DOHH2 (cell line): ENCODE measurements around the gene RPL32.

Experiments
- EZH2phosphoT487 ChIP-seq: fragments of 200-600 bp; sonication (generic); IDR thresholded peaks from 2 replicates; pipeline ENCODE4 v1.6.1; 2017; ENCODE audit warnings: borderline replicate concordance, mild to moderate bottlenecking, antibody characterized with exemption, low read length, moderate library complexity, mixed read lengths
- TF ChIP-seq, protein P1 (sequence below): fragments of 200-600 bp; sonication (generic); IDR thresholded peaks from one replicate; pipeline ENCODE4 v1.5.1; 2014; ENCODE audit warnings: antibody characterized with exemption, mild to moderate bottlenecking, low read depth, low read length; ENCODE audit not compliant: poor library complexity, severe bottlenecking

GRCh38 chr3:12835052-12835665 lies 6.2 kb downstream of the RPL32 start:
- TF ChIP-seq, protein P1, sequence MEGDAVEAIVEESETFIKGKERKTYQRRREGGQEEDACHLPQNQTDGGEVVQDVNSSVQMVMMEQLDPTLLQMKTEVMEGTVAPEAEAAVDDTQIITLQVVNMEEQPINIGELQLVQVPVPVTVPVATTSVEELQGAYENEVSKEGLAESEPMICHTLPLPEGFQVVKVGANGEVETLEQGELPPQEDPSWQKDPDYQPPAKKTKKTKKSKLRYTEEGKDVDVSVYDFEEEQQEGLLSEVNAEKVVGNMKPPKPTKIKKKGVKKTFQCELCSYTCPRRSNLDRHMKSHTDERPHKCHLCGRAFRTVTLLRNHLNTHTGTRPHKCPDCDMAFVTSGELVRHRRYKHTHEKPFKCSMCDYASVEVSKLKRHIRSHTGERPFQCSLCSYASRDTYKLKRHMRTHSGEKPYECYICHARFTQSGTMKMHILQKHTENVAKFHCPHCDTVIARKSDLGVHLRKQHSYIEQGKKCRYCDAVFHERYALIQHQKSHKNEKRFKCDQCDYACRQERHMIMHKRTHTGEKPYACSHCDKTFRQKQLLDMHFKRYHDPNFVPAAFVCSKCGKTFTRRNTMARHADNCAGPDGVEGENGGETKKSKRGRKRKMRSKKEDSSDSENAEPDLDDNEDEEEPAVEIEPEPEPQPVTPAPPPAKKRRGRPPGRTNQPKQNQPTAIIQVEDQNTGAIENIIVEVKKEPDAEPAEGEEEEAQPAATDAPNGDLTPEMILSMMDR = no peak
- no peak for TF ChIP-seq EZH2phosphoT487
